GM19455 (cell line): ENCODE results near the gene ACE.

Experiments used
- ATAC-seq: cut with Tn5 transposase; IDR thresholded peaks from one replicate; pipeline ENCODE4 v1.9.1; 2021; ENCODE audit not compliant: unreplicated experiment

ACE gene

DNA sequence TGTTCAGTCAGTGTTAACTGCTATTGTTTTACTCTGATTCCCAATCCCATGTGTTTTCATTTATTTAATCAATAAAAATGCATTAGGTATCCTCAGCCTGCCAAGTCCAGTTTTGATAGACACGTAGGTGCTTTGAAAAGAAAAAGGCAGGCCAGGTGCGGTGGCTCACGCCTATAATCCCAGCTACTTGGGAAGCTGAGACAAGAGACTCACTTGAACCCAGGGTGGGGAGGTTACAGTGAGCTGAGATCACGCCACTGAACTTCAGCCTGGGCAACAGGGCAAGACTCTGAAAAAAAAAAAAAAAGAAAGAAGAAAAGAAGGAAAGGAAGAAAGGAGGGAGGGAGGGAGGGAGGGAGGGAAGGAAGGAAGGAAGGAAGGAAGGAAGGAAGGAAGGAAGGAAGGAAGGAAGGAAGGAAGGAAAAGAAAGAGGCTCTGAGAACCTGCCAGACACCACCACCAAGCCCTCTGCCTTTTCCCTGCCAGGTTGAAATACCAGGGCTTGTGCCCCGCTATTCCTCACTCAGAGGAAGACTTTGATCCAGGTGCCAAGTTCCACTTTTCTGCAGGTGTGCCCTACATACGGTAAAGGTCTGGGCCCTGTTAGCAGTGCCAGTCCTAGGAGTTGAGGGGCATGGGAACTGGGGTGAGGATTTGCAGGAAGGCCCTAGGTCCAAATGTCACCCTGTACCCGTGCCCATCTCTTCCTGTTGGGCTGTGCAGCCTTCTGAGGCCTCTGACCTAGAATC is 36.2 kb downstream of the ACE start:
- no peak for ATAC-seq

DNA sequence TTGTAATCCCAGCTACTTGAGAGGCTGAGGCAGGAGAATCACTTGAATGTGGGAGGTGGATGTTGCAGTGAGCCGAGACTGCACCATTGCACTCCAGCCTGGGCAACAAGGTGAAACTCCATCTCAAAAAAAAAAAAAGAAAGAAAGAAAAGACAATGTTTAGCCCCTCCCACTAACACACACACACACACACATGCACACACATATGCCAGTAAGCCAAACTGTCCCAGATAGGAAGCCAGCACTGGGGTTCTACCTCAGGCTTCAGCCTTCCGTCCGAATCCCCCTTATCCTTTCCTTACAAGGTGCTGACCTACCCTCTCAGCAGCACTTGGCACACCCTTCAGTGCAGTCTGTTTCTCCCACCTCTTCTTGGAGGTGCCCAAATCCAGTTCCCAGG is 37.6 kb downstream of the ACE start:
- ATAC-seq: no peak

DNA sequence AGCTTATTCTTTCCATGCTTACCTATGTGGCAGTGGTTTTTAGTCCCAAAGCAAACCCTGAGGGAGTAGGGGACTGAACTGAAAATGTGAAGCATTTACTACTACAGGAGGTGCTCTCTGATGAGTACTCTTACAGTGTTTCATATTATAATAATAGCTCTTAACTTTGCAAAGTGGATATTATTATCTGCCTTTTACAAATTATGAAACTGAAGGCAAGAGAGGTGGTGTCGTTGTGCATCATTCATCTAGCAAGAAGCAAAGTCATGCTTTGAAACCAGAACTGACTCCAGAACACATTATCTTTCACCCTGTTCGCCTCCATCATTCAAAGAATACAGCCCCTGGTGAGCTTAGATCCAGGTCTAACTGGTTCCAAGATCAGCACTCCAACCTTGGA is 38.1 kb downstream of the ACE start:
- ATAC-seq: no peak

DNA sequence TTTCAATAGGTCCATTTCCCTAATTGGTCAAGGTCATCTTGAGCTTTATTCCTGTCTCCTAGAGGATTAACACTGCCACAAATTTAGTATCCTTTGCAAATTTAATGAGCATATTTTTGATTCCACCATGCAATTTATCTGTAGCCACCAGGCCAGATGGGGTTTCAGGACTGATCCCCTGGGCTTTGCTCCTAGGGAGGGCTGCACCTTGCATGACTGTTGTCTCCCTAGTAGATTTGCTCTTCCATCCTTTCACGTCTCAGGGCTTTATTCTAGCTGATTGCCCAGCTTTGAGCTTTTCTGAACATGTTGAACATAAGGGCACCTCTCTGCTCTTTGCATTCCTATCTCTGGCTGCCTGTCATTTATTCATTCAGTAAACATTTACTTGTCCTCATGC is 38.6 kb downstream of the ACE start:
- no peak for ATAC-seq

DNA sequence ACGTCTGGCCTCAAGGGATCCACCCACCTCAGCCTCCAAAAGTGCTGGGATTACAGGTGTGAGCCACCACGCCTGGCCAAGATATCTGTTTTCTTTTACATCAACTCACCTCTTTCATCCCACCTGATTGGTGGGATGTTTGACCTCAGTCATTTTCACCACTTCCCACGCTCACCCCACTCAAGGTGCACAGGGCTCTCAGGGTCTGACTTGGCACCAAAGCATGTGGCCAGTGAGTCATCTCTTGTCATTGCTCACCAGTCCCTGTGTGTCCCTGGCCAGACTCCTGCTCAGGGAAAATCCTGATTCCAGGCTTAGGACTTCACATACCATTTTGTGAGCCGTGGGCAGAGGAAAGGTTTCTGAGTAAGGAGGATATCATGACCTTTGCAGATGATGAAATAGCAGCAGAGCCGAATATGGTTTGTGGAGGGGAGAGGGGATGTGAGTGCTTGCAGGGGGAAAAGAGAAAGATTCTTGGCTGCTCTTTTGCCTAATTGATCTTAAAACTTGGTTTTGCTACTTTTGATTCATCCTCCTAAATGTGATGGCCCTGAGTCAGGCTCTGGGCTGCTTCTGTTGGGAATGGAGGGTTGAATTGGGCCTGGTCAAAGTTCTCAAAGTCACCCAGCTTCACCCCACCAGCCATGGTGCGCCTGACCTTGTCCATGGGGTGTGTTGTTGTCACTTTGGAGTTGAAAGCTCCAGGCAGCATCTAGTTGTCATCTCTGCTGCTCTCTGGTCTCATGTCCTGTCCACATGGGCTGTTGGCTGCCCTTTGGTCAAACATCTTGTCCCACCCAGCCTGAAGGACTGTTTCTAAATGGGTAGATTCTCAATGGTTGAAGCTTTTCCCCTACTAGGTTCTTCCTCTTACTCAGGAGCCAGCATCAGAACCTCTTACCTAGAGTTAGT is 40.3 kb downstream of the ACE start:
- no peak for ATAC-seq

DNA sequence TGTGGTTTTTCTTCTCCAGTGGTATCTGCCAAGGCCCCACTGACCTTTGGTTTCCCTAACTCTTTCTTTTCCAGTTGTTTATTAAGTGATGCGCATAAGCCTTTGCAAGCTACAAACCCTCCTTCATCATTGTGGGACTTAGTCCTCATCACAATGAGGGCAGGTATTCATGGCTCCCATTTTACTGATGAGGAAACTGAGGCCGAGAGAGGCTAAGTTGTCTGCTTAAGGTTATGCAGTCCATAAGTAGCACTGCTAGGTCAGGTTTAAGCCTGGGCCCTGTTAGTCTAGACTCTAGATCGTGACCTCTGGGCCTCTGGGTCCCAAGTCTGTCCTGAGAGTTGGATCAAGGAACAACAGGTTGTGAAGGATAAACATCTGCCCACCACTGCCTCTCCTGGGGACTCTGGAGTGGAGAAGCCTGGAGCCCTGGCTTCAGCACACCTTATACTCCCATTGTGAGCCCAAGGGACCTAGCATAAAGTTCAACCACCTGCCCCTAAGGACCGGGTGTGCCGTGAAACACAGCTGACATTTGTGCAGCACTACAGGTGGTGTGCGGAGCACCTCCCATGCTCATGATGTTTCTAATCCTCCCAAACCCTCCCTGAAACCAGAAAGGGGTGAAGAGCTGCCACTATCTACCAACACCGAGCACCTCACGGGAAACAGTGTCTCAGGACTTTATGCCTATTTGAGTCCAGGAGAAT is 41.1 kb downstream of the ACE start:
- no peak for ATAC-seq

DNA sequence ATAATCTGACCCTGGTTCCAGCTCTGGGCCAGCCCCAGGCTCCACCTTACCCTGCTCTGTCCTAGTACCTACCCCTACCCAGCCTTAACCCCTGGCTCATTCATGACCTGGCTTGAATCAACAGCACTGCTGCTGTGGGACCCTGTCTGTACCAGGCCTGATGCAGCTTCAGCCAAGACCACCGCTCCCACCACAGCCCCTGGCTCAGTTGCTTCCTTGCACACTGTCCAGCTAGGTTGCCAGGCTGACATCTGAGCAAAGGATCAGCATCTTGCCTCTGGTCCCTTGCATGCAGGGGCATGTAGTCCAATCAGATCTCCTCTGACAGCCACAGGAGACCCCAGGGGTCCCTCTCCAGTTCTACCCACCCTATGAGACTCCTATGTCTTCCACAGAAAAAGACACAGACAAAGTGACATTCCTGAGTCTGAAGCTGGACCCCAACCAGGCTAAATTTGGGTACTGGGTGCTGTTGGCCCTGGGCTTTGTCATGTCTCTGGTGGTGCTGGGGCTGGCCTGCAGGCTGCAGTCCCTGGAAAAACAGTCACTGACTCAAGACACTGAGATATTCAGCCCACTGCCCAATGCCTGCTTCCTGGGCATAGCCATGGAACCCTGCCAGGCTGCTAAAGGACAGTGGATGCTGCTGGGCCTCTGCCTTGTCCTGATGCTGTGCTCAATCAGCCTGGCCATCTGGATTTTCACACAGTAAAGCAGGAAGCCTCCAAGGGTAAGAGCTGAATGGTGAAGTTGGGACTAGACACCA is 42.4 kb downstream of the ACE start:
- ATAC-seq: no peak

DNA sequence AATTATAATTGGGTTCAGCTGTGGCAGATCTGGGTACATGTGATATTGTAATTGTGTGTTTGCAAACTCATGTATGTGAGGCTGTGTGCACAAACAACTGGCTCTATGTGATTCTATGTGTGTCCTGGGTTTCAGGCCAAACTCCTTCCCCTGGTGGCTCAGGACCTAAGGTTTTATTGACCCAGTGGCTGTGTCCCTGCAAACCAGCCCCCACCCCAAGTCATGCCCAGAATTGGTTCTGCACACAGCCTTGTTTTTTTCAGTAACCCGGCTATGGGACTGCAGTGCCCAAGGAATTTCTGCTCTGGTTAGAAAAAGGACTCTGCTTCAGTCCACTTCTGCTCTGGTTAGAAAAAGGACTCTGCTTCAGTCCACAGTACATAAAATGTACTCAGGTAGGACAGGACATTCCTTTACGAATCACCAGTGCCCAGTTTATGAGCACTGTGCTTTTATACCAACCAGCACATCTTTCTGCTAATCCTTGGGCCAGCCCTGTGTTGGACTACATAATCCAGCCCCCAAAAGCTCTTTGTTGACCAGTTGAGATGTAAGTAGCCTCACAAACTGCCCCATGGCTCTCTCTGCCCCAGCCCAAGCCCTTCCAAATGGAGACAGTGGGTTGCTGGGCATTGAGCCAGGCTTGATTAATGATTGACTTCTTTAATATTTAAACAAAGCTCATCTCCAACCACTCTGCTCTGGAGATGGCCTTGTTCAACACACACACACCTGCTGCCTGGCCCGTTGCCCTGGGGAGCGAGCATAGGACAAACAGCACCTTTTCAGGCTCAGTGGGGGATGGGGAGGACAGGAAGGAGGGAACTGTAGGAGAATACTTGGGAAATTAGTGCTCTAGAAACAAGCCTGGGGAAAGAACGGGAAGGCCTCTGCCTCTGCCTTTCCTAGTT is 43.4 kb downstream of the ACE start:
- ATAC-seq: no peak

DNA sequence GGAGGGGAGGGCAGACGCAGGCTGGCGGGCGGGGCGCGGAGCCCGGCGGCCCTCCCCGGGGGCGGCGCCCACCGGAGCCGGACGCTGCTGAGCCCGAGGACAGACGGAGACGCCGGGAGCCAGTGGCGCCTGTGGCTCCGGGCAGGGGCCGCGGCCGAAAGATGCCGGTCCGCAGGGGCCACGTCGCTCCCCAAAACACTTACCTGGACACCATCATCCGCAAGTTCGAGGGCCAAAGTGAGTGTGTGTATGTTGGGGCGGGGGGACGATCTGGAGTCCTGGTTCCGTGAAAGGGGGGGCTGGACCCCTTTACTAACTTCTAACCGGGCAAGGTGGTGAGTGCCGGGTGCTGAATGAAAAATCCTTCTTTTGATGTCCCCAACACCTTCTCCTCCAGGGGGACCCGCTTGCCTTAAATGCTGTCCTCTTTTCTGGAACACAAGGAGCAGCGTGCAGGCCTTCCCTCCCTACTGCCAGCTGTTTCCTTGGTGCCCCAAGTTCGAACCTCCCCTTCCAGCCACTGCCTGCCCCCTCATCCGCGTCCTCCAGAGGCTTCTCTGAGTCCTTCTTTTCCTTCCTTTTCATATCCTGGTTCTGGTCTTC is 46.5 kb downstream of the ACE start, which contains the start of gene KCNH6:
TSS of gene KCNH6 (plus strand) at position 106 of the 603 bp plus-strand sequence. CDS start at position 162, 56 bp downstream.
- no peak for ATAC-seq

DNA sequence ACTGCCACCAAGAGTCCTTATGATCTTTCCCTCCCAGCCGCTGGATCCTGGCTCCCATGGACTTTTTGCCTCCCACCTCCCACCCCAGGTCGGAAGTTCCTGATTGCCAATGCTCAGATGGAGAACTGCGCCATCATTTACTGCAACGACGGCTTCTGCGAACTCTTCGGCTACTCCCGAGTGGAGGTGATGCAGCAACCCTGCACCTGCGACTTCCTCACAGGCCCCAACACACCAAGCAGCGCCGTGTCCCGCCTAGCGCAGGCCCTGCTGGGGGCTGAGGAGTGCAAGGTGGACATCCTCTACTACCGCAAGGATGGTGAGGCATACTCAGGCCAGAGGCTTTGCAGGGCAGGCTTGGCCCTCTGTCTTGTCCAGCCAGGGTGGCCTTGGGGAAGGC is 47.2 kb downstream of the ACE start:
- no peak for ATAC-seq

DNA sequence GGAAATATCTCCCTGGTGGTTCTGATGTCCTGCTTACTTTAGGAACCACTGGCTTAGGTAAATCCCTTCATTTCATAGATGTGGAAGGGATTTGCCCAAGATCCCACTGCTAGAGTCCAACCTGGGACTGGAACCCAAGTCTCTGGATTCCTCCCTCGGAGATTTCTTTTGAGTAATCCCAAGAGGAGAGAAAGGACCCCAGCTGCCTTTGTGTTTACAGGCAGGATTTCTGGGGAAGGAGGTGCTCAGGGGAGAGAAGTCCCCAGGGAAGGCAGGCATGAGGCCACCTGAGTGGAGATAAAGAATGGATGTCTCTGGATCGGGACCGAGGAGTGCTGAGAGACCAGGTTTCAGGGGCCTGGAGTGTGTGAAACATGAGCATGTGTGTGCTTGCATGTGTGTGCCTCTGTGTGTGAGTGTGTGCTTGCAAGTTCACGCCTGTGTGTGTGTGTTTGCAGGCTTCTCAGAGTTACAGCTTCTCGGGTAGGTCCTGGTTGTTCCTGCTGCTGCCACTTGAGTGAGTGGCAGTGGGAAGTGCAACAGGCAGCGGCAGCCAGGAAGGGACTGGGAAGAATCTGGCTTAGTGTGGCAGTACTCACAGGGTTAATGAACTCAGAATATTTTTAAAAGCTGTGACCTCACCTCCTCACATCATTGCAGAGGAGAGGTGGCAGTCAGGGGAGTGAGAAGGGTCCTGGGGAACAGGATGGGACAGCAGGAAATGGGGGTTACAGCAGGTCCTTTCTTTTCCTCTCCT is 48.5 kb downstream of the ACE start:
- ATAC-seq: no peak

DNA sequence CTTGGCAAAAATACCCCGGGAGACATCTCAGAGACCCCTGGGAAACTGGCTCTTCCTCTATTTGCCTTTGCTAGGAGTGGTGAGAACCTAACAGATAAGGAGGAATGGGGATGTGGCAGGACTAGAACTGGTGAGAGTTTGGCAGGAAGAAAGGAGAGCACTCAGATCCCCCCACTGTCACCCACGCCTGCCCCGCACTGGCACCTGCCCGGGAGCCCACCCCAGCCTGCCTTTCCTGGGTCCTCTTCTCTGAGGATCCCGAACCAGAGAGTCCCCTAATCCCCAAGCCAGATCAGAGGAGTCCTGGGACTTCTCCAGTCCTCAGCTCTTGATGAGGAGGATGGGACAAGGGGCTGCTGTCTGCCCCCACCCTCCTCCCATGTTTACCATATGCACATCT is 50.0 kb downstream of the ACE start:
- ATAC-seq: no peak

DNA sequence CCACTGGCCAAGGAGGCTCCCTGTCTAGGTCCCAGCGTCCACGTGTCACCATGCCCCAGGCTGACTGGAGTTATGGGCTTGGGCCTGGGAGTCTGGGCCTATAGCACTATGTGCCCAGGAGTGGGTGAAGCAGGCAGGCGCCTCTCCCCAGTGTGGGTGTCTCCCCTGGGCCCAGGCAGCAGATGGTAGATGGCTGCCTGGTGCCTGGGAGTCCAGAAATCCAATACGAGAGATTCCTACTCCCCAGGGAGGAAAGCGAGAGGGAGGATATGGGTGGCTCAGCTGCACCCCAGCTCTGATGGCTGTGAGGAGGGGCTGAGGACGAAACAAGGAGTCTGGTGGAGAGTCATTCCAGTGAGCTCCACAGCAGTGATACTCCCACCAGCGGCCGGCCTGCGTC is 51.3 kb downstream of the ACE start:
- no peak for ATAC-seq

DNA sequence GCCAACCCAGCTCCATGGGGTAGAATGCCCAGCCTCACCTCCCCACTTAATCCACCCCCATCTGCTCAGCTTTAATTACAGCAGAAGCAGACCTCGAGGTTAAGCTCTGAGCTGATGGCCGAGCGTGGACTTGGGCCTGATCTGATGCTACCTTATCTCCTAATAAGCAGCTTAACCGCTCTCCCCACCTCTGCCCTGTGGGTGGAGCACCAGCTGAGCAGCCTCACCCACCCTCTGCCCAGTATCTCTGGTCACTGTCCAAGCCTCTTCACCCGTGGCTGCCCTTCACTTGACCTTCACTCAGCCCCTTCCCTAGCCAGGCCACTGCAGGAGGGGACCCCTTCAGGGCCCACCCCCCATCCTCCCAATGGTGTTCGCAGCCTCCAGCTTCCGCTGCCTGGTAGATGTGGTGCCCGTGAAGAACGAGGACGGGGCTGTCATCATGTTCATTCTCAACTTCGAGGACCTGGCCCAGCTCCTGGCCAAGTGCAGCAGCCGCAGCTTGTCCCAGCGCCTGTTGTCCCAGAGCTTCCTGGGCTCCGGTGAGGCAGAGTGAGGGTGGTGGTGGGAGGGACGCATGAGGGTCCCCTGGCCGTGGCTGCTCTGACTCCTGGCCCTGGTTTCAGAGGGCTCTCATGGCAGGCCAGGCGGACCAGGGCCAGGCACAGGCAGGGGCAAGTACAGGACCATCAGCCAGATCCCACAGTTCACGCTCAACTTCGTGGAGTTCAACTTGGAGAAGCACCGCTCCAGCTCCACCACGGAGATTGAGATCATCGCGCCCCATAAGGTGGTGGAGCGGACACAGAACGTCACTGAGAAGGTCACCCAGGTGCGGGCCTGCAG is 53.1 kb downstream of the ACE start:
- ATAC-seq: no peak

DNA sequence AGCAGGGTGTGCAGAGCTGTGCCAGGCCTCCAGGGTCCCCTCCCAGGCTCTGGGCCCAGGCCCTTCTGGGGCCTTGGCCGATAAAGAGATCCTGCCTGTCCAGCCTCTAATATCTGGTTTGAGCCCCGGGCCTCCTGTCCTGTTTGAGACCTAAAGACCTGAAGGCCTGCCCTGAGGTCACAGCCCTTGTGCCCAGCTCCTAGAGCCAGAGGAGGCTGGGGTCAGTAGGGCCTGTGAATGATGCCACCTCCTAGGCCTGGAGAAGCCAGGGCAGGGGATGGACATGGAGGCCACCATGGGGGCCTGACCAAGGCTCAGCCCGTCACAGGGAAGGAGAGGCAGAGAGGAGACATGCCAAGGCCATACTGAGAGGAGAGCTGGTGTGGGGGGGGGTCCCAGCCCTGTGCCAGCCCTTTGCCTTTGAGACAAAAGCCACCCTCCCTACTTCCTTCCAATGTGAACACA is 53.7 kb downstream of the ACE start:
- ATAC-seq: no peak

DNA sequence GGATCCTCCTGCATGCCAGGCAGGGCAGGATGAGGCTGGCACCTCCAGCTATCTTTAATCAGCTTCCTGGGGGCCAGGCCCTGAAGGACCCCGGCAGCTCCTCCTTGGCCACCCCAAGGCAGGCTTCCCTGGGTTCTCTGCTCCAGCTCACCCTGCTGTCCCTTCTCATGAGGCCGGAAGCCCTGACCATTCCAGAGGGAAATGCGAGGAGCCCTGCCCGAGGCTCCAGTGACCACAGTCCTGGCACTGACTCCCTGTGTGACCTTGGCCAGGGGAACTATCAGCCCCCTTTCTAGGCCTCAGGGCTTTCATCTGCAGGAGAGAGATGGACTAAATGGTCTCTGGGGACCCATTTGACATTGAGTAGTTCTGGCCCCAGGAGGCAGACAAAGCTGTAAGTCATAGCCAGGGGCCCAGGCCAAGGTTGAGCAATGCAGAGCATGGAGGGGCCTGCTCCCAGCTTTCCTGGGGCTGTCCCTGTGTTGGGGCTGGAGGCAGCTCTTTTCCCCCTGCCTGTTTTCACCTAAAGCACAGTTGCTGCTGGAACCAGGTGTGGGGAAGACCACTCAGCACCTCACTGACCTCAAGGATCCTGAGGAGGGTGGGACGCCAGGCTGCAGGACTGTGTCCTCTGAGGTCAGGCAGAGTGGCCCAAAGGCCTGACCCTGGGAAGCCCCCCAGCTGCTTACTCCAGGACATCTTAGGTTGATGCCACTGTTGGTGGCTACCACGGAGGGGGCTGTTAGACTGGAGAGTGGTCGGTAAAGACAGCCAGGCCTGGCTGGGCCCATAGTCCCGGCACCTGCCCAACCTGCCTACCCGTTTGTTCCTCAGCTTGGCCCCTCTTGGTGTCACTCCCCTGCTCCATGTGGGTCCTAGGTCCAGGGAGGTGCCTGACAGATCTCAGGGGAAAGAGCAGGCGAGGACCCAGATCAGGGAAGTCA is 54.4 kb downstream of the ACE start:
- no peak for ATAC-seq
